ENCODE results near the gene SEC16B.

The SEC16B gene

DNA sequence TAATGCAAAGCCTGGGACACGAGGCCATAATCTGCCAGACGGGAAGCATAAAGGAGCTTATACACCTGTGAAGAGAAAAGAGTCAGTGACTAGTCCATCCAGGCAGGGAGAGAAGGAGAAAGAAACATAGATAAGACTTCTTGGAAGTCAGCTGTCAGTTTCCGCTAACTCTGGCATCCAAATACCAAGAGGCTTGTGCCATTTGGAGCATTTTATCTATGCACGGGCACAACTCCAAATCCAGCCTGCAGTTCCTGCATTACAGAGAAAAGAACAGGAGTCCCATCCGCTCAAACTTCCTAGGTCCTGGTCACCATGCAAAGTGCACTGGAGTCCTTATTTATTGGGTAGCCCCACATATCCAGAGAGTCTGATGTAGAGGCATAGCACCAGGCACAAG is 27.9 kb downstream of the SEC16B start:
- DNase-seq: no peak

DNA sequence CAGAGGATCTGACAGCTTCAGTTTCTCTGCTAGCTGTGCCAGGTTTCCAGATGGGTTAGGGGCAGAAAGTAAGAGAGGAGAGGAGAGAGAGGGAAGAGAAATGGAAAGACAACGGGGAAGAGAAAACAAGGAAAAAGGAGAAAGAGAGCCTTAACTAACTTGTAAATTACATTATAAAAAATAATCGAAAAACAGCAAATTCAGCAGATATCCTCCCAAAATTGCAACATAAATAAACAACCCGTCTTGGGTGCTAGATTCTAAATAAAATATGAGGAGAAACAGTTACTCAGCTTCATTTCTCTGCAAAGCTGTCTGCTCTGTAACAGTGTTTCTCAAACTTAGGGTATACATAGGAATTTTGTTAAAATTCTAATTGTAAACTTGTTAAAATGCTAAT is 29.2 kb downstream of the SEC16B start:
- DNase-seq: no peak

DNA sequence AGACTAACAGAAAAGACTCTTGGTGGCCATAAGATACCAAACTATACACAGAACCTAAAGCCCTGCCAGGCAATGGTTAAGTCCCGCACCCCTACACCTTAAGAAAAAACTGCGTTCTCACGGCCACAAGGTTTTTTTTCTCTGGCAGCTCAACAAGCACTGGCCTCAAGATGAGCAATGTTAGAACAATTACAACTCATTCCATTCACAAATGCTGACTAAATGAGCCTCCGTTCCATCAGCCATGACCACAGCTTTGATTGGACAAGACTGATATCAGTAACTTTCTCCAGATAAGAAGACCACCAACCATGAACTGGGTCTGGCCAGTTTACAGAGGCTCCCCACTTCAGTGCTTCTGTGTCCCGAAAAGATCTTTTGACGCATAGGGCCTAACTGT is 31.9 kb downstream of the SEC16B start:
- no peak for DNase-seq

DNA sequence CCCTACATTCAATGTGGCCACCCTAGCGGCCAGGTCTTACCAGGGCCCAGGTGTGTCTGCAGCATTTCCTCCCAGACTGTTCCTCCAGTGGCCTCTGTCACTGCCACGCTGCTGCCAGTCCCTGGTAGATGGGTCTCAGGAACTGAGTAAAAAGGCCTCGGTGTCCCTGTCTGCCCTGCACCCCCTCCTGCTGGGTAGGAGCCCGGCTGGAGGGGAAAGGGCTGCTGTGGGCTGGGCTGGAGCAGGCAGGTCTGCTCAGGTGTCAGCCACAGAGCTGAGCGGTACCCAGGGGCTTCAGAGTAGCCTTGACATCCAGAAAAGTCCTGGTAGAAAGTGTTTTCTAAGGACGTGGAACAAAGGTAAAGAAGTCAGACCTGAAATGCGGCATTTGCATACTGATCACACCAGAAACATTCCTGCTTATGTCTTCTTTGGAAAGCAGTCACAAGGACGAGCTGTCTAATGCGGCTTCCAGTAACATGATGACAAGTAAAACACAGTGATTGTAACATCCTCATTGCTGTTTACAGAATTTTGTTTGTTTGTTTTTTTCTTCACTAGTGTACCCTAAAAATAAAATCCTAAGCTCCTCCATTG is 32.6 kb downstream of the SEC16B start:
- DNase-seq: no peak

DNA sequence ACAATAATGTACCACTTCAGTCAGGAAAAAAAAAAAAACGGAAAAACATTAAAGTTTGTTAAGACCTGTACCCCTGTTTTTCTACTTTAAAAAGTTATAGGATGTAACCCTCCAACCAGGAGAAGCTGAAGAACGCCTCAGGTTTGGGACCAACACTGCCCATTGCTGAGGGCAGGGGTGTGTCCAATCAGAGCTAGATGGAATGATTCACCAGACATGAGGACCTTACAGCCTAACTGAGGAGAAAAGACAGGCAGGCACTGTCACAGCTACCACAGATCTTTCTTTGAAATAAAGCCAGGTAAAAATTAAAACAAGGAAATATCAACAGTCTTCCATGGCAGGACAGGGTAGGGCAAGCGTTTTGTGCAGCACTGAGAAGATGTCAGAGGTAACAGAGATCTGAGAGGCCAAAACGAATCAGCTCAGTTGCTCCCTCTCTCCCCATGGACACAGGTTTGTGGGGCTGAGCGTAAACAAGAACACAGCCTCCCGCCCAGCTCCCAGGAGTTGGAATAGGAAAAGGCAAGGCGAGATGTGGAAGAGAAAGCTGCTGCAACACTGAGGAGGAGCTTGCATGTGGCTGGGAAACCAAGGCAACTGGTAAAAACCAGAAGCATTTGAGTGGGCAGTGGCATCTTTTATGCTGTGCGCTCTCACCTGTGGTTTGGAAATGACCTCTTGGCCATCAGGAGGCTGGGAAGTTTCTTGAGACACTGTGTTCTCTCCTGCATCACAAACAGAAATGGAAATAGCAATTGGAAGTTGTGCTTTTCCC is 34.0 kb downstream of the SEC16B start:
- DNase-seq: no peak

DNA sequence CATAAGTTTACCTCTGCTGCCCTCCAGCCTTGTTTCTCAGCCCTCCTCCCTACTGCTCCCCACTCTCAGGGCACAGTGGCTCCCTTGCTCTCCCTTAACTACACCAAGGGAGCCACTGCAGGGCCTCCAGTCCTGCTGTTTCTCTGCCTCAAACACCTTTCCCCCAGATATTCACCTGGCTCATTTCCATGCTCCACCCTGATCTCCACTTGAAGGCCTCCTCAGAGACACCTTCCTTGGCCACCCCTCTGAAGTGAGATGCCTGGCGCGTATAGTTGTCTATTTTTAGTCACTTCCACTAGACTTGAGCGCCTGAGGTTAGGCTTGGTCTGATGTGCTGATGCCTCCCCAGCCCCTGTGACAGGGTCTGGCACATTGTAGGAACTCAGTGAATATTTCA is 34.9 kb downstream of the SEC16B start:
- DNase-seq: no peak

DNA sequence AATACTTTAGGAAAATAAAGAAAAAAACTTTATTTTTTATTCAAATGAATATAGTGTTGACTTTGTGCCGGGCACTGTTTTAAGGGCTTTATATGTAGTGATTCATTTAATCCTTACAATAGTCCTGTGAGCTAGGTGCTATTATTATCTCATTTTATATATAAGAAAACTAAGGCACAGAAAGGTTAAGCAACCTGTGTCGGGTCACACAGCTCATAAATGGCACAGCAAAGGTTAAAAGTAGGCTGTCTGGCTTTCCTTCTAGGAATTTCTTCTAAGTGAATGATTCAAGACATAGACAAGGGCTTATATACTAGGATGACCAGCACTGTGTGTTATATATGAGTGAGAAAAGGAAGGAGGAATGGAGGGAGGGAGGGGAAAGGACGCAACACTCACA is 35.4 kb downstream of the SEC16B start:
- no peak for DNase-seq

DNA sequence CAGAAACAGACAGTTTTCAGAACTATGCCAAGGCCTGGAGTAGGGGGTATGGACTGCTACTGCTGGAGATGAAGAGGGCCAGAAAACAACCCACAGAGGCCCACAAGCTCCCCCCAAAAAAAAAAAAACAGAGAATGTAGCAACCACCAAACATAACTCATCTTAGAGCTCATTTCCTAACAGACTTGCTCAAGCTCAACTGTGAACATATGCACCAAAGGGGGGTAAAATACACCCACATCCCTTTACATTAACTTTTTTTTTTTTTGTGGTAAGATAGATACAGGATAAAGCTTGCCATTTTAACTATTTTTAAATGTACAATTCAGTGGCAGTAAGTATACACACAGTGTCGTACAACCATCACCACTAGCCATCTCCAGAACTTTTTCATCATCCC is 36.0 kb downstream of the SEC16B start:
- no peak for DNase-seq

DNA sequence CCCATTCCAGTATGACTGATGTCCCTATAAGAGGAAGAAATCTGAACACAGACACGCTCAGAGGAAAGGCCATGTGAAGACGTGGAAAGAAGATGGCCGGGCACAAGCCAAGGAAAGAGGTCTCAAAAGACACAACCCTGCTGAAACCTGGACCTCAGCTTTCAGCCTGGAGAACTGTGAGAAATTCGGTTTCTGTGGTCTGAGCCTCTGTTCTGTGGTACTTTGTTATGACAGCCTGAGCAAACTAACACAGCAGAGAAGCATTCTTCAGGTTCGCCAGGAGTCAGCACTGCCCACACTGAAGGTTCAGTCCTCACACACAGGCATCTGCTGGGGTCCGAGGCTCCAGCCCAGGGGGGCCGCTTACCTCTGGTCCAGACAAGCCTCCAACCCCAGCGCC is 37.7 kb downstream of the SEC16B start:
- DNase-seq: no peak

DNA sequence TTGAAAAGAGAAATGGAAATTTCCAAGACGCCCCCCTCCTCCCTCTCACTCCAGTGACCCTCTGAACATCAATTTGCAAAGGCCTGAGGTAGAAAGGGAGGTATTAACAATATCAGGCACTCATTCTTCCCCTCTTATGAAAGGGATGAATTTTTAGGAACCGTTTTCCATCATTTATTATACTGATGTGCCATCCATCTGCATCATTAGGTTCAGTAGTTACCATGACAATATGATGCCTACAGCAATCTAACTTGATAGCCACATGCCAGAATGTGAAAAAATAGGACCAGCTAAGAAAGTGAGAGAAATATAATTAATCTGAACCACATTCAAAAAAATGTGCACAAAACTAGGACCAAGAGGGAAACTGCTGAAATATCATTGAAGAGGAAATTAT is 40.9 kb downstream of the SEC16B start:
- no peak for DNase-seq

DNA sequence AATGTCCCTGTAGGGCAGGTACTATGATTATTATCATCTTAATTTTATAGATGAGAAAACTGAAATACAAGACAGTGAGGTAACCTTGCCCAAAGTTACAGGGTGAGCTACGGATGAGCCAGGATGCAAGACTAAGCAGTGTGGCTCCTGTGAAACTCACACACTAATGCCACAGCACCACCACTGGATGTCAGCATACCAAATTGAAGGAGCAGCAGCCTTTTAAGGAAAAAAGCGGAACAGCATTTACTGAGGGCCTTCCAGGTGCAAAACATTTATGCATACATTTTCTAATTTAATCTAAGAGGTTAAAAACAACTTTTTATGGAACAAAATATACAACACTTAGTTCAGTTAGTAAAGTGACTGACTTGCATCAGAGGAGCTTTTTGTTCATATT is 41.7 kb downstream of the SEC16B start:
- DNase-seq: no peak

DNA sequence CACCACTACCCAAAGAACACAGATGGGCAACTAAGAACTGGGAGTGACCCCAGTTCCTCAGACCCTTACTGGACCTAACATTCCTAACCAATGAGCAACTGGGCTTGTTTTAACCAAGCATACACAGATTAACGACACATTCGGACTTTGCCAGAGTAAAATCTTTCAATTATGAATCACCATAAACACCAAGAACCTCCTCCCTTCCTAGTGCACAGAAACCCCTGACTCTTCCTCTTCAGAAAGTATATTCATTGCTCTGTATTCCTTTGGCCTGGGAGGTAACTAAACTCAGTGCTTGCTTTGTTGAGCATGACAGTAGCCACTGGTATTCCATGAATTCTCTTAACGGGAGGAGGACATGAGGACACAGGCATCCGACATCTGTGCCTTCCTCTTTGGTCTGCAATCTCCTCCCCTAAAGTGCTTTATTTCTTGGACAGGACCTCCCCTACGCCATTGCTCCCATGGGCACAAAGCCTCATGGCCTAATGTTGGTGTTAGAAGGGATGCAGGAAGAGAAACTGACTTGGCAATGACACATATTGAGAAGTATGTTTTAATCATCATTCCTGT is 42.7 kb downstream of the SEC16B start:
- no peak for DNase-seq

DNA sequence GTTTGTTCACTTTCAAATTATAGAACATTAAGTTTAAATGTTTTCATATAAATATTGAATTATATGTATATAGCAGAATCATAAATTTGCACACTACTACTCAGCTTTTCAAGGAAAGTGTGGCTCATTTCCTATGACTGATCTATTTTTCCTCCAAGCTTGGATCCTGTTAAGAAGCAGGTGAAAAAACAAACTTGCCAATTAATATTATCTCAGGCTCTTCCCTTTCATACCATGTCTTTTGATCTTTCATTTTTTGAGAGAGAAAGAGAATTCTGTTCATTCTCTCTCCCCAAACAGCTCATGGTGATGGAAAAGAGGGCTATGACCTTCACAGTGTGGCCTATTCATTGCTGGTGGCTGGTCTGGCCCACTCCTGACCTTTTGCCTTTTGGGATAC is 43.7 kb downstream of the SEC16B start:
- no peak for DNase-seq

DNA sequence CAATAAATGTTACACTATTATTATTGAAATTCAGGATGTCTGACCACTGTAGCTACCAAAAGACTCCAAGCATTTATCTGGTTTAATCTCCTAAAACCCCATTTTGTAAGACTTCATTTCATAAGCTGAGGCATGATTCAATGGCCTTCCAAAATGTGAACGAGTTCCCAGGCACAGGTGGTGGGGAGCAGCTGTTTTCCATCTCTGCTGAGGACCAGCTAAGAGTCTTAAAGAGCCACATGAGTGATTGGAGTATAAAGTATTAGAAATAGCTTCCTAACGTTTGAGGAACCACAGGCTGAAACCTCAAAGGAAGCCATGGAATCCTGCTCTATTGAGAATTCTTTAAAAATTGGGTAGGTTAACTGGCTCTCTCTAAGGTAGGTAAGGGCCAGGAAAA is 44.9 kb downstream of the SEC16B start:
- no peak for DNase-seq

DNA sequence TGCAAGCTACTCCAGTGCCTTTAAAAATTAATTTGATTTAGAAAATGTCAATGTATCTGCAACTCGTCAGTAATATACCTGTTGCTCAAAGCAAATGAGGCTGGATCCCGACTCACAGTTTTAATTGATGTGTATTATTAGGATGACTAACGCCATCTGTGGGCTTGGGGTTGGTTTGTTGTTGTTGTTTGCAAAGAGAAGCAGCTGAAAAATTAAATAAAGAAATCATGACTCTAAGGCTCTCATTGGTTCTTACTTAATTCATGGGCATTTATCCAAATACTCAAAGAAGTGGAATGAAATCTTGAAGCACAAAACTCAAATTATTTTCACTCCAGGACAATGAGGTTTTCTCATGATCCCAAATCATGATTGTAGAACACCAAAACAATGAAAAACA is 46.4 kb downstream of the SEC16B start:
- DNase-seq: no peak

DNA sequence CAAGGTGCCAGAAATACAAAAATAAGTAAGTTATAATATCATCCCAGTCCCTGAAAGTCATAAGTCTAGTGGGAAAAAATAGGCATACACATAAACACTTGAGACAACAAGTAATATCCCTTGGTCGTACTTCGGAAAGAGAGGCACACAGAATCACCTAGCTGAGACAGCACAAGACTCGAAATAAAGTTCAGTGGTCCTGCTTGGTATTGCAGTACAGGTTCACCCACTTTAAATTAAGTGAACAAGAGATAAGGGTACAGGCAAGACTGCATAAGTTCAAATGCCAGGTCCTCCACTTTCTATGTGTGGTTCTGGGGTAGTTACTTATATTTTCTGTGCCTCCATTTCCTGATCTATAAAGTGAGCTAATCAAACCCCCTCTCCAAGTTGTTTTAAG is 47.6 kb downstream of the SEC16B start:
- no peak for DNase-seq

DNA sequence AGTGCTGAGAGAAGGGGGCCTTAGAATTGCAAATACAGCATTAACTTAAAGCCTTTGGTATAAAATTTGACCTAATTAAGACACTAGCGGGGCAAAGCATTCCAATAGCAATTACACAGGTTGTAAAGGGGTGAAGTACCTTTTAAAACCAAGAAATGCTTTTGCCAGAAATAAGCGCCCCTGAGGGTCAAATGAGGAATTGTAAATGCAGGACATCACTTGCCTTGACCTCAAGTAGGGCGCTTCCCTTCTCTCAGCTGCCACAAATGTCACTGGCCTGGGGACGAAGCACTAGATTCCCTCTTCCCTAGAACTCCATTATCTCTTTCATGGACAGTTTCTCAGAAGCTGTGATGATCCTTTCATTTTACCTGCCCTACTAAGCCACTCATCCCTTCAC is 48.3 kb downstream of the SEC16B start:
- DNase-seq: no peak

DNA sequence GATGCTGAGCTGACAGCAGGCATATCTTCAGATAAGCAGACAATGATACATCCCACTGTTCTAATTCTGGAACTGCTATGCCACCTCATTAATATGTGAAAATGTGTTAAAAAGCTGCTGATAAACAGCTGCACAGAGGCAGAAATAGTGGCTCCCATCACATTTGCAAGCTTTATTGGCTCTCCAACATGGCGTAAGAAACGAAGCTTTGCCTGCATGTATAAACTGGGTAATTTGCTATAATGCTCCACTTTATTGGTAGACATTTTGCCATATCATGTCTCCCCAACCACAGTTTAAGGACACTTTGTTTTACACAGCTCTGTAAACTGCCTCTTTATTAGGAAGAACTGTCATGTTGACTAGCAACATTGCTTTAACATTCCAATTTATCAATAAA is 49.8 kb downstream of the SEC16B start:
- no peak for DNase-seq

DNA sequence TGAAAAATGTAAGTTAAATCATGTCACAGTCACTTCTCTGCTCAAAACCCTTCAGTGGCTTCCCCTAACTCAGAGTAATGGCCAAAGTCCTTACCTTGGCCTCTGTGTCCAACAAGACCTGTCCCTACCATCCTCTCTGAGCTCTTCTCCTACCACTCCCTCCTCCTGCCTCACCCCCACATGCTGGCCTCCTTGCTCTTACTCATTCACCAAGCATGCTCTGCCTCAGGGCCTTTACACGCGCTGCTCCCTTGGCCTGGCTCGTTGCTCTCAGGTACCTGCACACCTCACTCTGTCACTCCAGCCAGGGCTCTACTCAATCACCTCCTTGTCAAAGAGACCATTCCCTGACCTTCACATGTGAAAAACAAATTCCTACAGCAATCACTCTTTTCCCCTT is 54.2 kb downstream of the SEC16B start:
- no peak for DNase-seq

DNA sequence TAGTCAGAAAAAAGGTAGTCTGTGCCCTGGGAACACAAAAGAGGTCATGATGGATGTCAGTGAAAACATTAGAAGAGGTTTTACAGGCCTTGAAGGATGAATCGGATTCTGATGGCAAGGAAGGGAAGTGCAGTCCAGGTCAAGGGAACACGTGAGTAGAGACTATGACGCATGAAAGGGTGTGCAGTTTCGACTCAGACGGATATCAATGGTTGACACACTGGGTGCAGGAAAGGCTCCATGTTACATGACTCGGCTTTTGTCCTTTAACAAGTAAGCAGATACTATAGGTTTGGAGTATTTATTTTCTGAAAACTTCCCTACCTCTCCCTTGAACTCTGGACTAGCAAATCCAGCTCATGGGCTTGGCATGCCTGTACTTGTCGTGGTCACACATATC is 55.3 kb downstream of the SEC16B start:
- no peak for DNase-seq

DNA sequence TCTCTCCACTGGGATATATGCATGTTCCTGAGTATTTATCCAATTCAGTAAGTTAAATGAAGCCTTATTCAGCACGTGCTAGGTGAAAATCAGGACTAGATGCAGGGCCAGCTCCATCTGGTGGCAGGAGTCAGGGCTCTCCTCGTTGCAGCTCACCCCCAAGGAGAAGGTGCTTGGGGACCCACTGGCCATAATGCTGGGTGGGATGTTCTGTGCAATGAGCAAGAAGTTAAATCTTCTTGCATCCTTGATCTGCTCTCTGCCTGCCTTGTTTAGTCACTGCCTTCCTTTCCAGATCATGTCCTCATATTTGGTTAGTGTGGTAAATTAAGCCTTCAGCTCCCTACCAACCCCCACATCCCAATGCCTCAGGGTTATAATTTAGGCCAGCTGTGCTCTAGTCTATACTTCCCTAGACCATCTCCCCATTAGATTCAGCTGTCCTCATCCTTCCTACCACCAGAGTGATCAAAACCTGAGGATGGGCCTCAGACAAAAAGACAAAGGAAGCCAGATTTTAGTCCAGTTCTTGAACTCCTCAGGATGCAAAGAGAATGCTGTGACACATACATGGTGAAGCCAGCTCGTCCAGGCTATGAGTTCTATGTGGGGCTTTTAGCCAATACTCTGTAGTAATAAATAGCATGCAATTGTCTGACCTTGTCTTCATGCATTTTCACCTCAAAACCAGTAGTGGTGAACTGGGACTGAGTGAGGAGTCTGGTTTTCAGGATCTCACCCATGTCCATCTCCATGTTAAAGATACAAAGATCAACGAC is 55.9 kb downstream of the SEC16B start:
- DNase-seq: no peak

DNA sequence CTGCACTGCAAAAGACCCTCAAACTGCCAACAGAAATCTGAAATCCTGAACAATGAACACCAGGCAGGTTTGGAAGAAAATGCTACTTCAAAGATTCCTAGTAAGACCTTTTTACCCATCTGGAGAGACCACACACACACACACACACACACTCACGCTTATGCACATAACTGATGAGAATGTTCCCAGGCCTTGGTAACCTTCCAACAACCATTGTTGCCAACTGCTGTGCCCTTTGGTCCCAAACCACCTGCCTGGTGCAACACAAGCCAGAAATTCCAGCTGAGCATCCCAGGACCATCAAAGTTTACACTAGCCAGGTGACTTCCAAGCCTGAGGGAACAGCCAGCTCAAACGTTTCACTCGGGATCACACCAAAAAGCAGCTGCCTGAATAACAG is 56.9 kb downstream of the SEC16B start:
- no peak for DNase-seq

DNA sequence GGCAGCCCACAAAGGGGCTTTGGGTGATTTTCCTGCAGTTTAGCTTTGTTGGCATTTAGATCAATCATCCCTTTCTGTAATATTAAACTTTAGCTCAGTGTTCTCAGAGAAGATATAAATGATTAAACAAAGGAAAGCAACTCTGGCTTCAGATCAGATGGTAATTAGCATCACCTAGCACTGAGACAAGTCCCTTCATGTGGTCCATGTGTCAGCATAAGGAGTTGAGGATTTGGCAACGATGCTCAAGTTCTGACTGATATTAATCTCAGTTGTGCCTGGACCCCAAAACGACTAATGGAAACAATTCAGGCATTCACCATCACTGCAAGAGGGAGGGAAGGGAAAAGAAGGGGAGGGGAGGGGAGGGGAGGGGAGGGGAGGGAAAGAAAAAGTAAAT is 60.4 kb downstream of the SEC16B start:
- no peak for DNase-seq

DNA sequence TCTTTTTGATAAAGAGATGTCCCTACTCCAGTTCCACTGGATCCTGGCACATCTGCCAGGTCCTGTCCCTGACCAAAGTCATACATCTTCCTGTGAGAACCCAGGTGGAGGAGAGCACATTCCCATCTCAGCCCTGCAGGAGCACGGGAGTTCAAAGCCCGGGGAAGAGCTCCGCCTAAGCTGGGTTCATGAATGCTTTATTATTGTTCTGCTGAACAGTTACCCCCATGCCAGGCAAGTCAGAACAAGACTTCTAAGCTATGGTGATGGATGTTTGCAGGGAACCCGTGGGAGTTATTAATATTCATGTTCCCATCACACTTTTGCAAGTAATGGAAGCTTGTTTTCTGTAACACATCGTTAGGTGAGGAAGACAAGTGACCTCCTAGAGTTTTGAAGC is 62.9 kb downstream of the SEC16B start:
- no peak for DNase-seq
